Mammary epithelial cell (primary cell): Measurements from ENCODE around the gene SLF2.

Experiments
- EZH2 ChIP-seq: IDR thresholded peaks from 2 replicates; pipeline ENCODE4 v1.6.1; 2012; ENCODE audit warnings: low read length, inconsistent platforms, borderline replicate concordance
- TF ChIP-seq, protein P1 (sequence below), 2 donors: IDR thresholded peaks in 1 of 2; conservative IDR thresholded peaks in 1 of 2; 2 replicates each; pipeline ENCODE4 v1.5.1; 2011 to 2012; ENCODE audit warnings: inconsistent platforms in 2 of 2, low read length in 2 of 2, mild to moderate bottlenecking in 2 of 2, control low read depth in 1 of 2, low read depth in 1 of 2; ENCODE audit not compliant: insufficient read depth in 1 of 2; ENCODE audit errors: extremely low read depth in 1 of 2

DNA sequence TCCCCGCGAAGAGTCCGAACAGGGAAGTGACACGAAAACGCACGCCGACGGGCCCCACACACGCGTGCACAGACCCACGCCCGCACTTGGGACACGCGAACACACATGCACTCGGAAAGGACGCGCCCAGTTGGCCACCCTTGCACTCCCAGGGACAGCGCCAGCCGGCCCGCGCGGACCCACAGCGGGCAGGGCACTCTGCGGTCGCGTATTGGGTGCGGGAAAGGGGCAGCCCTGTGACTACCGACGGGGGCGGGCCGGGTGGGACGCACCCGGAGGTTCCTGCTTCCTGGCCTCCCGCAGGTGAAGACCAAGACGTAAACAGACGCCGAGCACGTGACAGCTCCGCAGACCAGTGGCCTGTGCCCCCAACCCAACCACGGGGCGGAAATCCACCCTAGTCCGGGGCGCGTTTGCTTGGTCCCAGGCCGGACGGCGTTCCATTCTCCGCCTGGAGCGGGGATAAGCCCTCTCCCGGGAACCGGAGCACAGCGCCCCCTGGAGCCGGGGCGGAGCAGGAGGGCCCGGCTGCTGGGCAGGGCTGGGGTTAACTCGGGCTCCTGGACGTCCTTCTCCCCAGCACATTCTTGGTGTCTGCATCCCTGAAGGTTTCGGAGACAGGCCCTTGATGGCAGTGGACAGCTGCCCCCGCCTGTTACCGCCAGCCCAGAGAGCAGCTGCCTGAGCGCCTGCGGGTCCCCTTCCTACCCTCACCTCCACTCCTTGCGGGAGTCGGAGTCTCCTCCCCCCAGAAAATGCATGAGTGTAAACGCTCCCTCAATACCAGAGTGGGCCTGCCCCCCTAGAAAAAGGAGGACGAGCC is 84.8 kb downstream of the SLF2 start:
- TF ChIP-seq, protein P1, sequence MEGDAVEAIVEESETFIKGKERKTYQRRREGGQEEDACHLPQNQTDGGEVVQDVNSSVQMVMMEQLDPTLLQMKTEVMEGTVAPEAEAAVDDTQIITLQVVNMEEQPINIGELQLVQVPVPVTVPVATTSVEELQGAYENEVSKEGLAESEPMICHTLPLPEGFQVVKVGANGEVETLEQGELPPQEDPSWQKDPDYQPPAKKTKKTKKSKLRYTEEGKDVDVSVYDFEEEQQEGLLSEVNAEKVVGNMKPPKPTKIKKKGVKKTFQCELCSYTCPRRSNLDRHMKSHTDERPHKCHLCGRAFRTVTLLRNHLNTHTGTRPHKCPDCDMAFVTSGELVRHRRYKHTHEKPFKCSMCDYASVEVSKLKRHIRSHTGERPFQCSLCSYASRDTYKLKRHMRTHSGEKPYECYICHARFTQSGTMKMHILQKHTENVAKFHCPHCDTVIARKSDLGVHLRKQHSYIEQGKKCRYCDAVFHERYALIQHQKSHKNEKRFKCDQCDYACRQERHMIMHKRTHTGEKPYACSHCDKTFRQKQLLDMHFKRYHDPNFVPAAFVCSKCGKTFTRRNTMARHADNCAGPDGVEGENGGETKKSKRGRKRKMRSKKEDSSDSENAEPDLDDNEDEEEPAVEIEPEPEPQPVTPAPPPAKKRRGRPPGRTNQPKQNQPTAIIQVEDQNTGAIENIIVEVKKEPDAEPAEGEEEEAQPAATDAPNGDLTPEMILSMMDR (conservative IDR thresholded peaks at IDR 0.05 in 1 of 2, IDR thresholded peaks at IDR 0.05 in 1 of 2; ENCODE audit: extremely low read depth in 1 of 2, insufficient read depth in 1 of 2, low read depth in 1 of 2, low read length in 2 of 2), result peak; percentile 66 to 97
- no peak for TF ChIP-seq EZH2
